Kidney tubule cell (primary cell): ENCODE measurements around the gene ZNF500.
"Not testable (repeated sequence)": the region's sequence is repeated elsewhere in the genome, so short reads cannot be mapped to it uniquely, and the experiment has no call there.

ENCODE experiments used
- DNase-seq: peaks from one replicate; pipeline ENCODE4 v3.0.0-alpha.2; 2018; ENCODE audit warnings: low spot score

ZNF500 gene

DNA sequence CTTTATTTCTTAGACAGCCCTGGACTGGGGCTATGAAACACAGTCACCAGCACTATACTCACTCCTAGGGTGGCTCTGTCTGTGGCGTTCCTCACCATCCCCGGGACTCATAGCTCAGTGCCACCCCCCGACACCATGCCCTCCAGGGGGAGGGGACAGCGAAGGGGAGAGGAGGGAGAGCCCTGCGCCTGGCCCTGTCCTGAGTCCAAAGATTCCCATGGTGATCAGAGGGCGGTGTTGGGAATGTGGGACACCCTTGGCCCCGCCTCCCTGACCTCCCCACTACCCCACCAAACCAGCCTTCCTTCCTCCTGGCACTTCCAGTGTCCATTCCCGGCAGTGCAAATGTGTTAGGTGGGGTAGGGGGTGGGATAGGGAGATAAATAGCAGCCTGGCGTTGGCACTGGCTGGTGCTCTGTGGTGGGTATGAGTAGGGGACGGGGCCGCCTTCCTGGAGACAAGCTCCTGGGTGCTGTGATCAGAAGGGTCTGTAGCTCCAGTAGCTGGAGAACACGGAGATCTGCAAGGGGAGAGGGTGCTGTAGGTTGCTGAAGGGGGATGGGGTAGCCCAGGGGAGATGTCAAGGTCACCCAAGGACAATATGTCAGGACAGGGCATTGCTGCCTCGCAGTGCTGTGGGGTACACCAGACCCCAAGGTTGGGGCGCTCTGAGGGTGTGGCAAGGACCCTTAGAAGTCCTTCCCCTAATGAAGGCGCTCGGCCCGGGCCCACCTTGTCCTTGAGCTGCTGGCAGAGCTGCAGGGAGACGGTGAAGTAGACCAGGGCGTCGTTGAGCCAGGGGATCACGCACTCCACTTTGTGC lies 30.2 kb upstream of the ZNF500 start:
- DNase-seq: no peak

DNA sequence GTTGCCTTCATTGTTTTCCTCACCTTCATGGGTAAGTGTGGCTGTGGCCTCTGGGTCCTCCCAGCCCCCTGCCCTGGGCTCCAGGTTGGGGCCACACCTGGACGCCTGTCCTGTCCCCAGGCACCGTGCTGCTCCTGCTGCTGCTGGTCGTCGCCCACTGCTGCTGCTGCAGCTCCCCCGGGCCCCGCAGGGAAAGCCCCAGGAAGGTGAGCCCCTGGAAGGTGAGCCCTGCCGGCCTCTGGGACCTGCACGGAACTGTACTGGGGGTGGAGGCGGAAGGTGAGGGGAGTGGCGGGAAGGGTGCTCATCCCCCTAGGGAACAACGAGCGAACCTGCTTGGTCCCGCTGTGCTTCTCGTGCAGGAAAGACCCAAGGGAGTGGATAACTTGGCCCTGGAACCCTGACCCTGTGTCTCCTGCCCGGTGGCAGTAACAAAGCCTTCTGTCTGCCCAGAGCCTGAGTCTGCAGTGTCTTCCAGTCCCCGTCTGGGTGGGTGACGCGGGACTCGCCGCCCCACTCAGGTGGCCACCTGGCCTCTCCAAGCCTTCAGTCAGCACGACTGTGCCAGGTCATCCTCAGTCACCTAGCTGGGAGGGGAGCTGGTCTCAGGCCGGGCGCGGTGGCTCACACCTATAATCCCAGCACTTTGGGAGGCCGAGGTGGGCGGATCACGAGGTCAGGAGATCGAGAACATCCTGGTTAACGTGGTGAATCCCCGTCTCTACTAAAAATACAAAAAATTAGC lies 29.0 kb upstream of the ZNF500 start:
- DNase-seq: no peak

DNA sequence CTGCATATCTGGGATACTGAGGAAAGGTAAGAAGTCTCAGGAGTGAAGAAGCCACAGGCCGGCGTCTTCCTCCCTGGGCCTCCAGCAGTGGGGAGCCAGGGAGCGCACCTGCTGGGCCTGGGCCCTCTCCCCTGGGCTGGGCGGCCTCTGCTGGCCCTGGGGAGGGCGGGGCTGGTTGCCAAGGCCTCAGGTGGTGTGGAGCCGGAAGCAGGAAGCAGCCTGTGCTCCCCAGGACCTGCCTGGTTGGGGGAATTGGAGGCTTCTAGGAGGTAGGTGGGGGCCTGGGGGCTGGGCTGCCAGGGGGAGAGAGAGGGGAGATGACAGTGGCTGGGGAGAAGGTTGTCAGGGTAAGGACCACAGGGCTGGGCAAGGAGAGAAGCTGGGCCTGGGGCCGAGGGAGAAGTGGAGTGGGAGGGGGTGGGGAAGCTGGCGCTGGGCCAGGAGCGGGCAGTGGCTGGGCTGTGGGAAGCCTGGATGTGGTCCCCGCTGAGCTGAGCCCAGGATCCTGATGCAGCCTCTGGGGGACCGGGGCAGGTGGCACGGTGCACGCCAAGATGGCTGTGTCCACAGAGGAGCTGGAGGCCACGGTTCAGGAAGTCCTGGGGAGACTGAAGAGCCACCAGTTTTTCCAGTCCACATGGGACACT lies 28.3 kb upstream of the ZNF500 start, which contains the start of gene SMIM22:
SMIM22 (plus strand) TSS at position 189 of the 647 bp plus-strand sequence; CDS start at position 555, 366 bp downstream.
- DNase-seq: peak; percentile 13

DNA sequence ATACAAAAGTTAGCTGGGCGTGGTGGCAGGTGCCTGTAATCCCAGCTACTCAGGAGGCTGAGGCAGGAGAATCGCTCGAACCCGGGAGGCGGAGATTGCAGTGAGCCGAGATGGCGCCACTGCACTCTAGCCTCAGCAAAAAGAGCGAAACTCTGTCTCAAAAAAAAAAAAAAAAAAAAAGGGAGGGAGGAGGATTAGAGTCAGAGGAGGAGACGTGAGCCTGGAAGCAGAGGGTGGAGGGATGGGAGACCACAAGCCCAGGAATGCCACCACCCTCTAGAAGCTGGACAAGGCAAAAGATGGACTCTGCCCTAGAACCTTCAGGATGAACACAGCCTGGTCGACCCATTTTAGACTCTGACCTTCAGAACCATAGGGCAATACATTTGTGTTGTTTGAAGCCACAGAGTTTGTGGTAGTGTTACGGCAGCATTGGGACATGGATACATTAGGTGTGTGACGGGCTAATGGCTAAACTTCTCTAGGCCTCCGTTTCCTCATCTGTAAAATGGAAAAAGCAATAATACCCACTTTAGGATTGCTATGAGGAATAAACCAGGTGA lies 26.1 kb upstream of the ZNF500 start:
- DNase-seq: no peak

DNA sequence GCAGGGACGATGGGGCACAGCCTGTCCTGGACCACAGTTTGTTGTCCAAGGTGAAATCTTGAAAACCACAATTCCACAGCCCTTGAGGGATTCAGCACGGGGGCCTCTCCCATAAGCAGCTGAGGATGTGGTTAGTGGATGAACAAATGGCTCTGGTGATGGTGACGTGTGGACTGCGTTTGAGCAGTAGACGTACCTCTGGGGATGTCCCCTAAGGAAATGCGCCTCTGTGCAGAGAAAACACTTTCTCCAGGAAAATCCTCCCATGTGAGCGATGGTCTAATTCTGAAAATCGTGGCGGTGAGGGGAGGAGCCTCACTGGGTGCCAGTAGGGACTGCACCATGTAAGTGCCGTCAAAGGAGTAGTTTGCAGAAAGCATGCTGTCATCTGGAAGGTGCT lies 23.9 kb upstream of the ZNF500 start:
- no peak for DNase-seq

DNA sequence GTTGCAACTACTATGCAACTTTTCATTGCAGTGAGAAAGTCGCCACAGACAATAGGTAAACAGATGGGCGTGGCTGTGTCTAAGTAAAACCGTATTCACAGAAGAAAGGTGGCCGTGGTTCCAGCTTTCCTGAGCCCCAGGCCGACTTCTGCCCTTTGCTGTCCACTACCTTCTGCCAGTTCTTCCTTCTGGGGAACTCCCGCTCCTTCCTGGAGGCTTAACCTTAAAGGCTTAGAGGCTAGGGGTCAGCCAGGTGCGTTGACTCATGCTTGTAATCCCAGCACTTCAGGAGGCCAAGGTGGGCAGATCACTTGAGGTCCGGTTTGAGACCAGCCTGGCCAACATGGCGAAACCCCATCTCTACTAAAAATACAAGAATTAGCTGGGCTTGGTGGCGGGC lies 23.3 kb upstream of the ZNF500 start:
- DNase-seq: no peak

DNA sequence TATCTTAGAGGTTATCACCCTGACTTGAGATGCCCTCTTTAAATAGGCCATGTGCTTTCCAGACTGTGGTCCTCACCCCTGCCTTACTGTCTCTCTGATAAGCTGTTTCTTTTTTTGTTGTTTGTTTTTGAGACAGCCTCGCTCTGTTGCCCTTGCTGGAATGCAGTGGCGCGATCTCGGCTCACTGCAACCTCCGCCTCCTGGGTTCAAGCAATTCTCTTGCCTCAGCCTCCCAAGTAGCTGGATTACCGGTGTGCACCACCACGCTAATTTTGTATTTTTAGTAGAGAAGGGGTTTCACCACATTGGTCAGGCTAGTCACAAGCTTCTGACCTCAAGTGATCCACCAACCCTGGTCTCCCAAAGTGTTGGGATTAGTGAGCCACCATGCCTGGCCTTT lies 21.9 kb upstream of the ZNF500 start:
- DNase-seq: no peak

DNA sequence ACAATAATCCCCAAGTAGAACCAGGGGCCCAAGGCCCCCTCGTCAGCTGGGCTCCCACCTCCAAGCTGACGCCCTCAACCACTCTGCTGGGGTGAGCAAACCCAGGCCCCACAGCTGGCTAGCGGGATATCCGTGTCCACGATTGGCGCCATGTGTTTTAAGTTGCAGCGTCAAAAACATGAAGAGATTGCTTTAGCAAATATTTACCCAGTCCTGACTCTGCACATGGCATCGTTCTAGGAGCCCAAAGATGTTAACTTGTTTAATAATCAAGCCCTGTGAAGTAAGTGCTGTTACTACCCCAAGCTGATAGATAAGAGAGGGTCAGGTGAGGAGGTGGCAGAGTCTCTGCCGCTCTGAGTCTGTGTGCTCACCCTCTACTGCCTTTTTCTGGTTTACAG lies 21.5 kb upstream of the ZNF500 start:
- no peak for DNase-seq

DNA sequence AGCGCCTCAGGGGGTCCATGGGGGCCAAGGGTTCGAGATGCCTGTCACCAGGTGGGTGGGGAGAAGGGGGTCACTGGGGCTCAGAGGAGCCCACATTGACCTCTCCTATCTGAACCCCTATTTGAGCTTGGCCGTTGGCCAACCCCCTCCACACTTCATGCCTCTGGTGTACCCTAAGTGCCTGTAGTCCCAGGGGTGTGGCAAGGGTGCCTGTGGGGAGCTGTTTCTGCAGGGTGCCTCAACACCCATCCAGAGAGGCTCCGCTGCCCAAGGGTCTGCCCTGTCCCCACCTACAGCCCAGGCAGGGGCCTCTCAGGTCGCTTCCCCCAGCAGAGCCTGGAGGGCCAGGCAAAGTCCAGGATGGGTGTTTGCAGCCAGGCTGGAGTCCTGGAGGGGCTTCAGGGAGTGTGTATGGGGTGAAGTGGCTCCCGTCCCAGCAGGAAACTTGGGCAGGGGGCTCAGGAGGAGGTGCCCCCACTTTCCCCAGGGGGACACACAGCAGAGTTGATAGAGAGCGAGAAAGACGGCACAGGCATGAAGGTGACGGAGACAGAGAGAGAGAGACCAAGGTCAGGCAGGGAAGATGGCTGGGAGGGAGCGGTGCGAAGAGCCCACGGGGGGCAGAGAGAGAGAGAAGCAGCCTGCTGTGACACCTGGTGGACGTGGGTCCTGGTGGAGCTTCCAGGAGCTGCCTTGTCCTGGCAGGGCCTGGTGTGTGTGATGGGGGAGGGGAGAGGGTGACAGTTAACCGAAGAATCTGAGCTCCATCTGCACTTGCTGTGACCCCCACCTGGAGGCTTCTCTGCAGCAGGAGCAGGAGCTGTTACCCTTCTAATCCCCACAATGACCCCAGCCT lies 20.9 kb upstream of the ZNF500 start, which contains the start of gene SEPTIN12:
SEPTIN12 (minus strand) TSS at position 719 of the 856 bp plus-strand sequence; CDS start at position 19, 700 bp downstream.
- no peak for DNase-seq

DNA sequence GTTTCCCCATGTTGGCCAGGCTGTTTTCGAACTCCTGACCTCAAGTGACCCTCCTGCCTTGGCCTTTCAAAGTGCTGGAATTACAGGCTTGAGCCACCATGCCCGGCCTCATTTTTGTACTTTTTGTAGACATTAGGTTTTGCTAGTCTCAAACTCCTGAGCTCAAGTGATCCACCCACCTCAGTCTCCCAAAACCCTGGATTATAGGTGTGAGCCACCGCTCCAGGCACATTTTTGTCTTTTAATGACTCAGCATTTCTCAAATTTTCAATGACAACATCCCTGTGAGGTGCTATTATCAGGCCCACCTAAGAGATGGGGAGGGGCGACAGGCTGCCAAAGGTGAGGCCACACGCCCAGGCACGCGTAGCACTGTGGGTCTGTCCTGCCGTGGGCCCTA lies 20.1 kb upstream of the ZNF500 start:
- no peak for DNase-seq

DNA sequence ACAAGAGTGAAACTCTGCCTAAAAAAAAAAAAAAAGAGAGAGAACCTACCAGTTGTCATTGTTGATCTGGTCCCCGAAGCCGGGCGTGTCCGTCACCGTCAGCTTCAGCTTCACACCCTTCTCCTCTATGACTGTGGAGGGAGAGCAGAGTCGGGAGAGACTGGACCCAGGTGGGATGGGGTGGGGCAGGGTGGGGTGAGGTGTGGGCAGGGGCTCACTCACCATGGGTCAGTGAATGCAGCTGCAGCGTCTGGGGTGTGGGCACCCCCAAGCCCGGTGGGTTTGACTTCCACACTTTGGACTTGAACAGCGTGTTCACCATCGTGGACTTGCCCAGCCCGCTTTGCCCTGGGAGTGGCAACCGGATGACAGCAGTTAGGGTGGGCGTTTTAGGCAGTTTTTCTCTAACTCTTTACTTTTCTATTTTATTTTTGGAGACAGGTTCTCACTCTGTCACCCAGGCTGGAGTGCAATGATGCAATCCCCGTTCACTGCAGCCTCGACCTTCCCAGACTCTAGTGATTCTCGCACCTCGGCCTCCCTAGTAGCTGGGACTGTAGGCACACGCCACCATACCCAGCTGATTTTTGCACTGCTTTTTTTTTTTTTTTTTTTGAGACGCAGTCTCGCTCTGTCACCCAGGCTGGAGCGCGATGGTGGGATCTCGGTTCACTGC lies 18.9 kb upstream of the ZNF500 start:
- no peak for DNase-seq

DNA sequence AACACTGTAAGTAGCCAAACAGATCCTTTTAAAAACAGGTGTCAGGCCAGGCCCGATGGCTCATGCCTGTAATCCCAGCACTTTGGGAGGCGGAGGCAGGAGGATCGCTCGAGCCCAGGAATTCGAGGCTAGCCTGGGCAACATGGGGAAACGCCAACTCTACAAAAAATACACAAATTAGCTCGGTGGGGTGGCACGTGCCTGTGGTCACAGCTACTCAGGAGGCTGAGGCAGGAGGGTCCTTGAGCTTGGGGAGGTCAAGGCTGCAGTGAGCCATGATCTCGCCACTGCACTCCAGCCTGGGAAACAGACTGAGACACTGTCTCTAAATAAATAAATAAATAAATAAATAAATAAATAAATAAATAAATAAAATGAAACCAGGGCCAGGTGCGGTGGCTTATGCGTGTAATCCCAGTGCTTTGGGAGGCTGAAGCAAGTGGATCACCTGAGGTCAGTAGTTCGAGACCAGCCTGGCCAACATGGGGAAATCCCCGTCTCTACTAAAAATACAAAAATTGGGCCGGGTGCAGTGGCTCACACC lies 17.6 kb upstream of the ZNF500 start:
- DNase-seq: not testable (repeated sequence)

DNA sequence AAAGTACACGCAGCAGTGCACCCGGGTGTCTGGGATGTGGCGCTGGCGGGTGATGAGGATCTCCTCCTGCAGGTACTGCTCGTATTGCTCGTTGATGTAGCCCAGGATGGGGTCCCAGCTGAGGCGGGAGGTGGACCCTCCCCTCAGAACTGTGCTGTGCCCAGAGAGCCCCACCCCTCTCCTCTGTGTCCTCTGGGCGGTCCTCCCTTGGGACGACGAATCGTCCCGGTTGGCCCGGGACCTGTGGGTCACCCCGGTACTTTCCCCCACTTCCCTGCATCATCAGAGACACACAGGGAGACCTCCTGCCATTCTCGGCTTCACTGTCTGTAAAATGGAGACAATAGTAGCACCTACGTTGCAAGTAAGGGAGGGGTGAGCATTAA lies 17.0 kb upstream of the ZNF500 start:
- DNase-seq: no peak

DNA sequence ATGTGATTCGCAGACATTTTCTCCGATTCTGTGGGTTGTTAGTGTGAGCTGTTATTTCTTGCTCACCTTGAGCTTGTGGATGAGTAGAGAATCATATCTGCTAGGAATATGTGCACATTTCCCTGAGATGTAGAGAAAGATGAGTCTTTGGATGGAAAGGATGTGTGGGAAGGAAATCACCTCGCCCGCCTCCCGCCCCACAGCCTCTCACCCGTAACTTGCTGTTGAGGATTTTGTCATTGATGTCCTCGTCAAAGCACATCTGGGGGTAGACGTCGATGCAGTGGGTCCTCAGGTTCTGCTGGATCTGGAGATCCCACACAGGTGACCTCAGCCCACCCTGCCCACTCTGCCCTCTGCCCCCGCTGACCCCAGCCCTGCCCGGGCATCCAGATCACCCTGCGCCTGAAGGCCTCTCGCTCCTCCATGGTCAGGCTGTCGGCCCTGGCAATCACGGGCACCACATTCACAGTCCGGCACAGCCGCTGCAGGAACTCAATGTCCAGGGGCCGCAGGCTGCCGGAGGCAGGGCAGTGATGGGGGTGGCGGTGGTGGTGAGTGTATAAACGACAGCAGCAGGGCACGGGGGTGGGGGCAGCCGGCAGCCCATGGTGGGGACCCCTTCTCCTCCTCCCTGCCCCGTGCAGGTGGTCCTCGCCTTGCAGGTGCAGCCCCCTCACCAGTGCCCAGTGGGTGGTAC lies 16.4 kb upstream of the ZNF500 start:
- DNase-seq: no peak

DNA sequence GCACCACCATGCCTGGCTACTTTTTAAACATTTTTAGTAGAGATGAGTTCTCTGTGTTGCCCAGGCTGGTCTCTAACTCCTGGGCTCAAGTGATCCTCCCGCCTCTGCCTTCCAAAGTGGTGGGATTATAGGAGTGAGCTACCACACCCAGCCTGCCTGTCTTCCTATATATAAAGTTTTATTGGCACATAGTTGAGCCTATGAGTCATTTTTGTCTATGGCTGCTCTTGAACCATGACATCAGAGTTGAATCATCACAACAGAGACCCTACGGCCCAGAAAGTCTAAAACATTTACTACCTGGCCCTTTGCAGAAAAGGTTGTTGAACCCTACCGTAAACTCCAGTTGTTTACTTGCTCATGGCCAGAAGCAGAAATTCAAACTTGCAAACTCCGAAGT lies 13.3 kb upstream of the ZNF500 start:
- peak; percentile 41 for DNase-seq

DNA sequence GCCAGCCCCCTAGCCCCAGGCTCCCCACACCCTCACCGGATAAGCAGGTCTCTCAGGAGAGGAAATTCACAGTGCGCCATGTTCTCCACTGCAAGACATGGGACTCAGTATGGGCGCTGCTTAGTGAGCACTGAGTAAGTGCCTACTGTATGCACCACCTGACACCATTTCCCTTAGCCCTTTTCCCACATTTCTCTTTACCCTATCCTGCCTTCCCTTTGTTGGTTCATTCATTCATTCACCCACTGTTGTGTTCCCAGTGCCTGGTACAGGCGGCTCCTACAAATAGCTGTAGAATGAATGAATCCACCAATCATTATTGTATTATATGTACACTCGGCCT lies 11.1 kb upstream of the ZNF500 start:
- DNase-seq: no peak

DNA sequence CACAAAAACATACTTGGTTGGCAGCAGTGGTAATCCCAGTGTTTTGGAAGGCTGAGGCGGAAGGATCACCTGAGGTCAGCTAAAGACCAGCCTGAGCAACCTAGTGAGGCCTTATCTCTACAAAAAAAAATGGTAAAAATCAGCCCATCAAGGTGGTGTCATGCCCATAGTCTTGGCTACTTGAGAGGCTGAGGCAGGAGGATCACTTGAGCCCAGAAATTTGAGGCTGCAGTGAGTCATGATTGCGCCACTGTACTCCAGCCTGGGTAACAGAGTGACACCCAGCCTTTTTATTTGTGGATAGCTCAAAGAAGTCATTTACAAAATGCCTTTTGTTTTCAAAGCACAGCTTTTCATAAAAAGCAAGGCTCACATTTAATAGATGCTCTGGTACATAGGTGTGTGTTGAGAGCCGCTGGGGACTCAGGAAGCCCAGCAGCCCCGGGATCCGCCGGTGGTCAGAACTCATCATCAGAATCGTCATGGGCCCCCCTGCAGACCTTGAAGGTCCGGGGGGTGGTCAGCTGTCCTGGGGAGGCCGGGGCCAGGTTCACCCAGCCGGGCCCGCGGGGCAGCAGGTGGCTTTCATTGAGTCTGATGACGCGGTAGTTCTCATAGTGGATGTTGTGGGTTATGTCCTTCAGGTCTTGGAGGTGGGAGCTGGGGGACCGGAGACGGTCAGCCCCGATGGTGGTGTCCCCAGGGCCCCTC lies 10.5 kb upstream of the ZNF500 start:
- no peak for DNase-seq

DNA sequence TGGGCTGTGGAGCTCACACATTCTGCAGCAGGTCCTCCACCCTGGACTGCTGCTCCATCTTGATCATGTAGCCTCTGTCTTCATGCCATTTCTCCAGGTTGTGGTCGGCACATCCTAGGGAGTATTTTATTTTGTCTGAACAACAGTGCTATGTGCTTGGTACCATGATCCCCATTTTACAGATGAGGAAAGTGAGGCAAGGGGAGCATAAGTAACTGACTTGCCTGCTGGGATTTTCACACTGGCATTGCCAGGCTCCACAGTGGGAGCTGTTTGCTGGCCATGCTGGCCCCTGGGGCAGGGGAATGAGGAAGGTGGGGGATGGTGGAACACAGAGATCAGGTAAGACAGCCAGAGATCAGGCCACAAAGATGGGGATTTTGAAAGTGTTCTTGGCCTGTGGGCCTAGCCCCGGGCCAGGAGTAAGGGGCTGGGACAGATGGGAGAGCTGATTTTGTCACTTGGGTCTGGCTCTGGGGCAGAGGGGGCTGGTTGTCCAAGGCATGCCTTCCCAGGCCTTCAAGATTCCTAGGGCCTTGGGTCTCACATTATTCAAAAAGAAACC lies 9.3 kb upstream of the ZNF500 start:
- DNase-seq: no peak

DNA sequence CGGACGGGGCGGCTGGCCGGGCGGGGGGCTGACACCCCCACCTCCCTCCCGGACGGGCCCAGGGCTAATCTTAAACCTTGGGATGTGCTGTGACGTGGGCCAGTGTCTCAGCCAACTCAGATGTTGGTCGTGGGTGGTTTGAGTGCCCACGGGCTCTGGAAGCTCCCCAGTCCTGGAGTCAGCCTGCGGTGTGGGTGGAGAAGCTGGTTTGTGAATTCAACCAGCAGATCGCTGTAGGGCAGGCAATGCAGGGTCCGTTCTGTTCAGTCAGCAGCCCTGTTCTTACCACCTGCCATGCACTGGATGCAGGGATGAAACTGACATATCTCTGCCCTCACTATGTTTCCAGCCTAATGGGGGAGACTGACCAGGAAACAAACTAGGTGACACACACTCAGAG lies 8.0 kb upstream of the ZNF500 start:
- DNase-seq: no peak
